ENCODE results near the gene GDPD3. TPM values are rescaled to one million over a fixed set of nuclear protein-coding genes. Genes with fewer than 3 reads are reported as not detected.

The GDPD3 gene
- total and polyA plus RNA-seq, 9 of the 15 experiments (the other 6 are each of a cell fraction or from before 2014, with no cell fraction given) = 0.47 to 3.9 (median 1.1) TPM

DNA sequence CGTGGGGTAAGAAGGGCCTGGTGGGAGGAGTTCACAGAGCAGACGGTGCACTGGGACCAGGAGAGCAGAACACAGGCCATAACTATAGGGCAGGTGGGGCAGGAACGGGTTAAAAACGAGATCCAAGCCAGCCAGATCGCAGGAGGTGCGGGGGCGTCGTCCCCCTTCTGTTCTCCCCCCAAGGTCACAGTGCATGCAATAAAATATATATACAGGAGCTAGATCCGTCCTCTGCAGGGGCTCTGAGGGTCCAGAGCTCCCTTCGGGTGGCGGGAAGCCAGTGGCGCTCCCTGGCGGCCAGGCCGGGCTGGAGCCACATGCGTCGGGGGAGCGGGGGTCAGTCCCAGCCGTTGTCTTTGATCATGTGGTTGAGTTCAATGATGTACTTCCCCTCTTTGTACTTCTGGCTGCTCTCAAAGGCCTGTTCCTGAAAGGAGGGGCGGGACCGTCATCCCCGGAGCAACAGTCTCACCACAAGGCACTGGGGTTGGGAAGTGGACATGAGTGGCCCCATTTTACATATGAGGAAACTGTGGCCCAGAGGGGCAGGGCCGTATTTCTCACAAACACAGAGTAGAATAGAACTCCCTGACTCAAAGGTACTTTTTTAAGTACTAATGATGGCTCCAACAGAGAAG is 20.8 kb downstream of the GDPD3 start (continued):
- TF ChIP-seq RAD51 (IDR thresholded peaks at IDR 0.05; ENCODE audit: borderline replicate concordance, low read depth) (peak; percentile 60), SMARCA5 (IDR thresholded peaks at IDR 0.05) (peak; percentile 99), HIVEP1 (CRISPR knock-in tag; IDR thresholded peaks at IDR 0.05) (peak; percentile 95), STAT5B (CRISPR knock-in tag; IDR thresholded peaks at IDR 0.05) (peak; percentile 68), XRCC4 (IDR thresholded peaks at IDR 0.05; ENCODE audit: extremely low read depth, insufficient read depth, insufficient read length) (no peak), MTA1 (IDR thresholded peaks at IDR 0.05; ENCODE audit: borderline replicate concordance) (peak; percentile 59), ILK (tag; IDR thresholded peaks at IDR 0.05; ENCODE audit: borderline replicate concordance, low read depth) (0 out of 2 replicates have a peak, but pooled peaks have one; percentile 42), FOXP4 (CRISPR knock-in tag; IDR thresholded peaks at IDR 0.05; ENCODE audit: borderline replicate concordance) (no peak), NFRKB (IDR thresholded peaks at IDR 0.05; ENCODE audit: low read depth) (peak; percentile 76; the same call in 1 of the 2 replicates), ELF4 (CRISPR knock-in tag; IDR thresholded peaks at IDR 0.05) (peak; percentile 61; the same call in 1 of the 2 replicates), RFX5 (IDR thresholded peaks at IDR 0.05; ENCODE audit: low read depth, low read length) (0 out of 2 replicates have a peak, but pooled peaks have one; percentile 25), E2F3 (CRISPR knock-in tag; IDR thresholded peaks at IDR 0.05) (peak; percentile 82), KDM1A (IDR thresholded peaks at IDR 0.05) (peak; percentile 84 to 94)
- TF ChIP-seq, protein P1, sequence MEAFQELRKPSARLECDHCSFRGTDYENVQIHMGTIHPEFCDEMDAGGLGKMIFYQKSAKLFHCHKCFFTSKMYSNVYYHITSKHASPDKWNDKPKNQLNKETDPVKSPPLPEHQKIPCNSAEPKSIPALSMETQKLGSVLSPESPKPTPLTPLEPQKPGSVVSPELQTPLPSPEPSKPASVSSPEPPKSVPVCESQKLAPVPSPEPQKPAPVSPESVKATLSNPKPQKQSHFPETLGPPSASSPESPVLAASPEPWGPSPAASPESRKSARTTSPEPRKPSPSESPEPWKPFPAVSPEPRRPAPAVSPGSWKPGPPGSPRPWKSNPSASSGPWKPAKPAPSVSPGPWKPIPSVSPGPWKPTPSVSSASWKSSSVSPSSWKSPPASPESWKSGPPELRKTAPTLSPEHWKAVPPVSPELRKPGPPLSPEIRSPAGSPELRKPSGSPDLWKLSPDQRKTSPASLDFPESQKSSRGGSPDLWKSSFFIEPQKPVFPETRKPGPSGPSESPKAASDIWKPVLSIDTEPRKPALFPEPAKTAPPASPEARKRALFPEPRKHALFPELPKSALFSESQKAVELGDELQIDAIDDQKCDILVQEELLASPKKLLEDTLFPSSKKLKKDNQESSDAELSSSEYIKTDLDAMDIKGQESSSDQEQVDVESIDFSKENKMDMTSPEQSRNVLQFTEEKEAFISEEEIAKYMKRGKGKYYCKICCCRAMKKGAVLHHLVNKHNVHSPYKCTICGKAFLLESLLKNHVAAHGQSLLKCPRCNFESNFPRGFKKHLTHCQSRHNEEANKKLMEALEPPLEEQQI (IDR thresholded peaks at IDR 0.05) = 0 out of 2 replicates have a peak, but pooled peaks have one; percentile 43
- TF ChIP-seq, protein P2, sequence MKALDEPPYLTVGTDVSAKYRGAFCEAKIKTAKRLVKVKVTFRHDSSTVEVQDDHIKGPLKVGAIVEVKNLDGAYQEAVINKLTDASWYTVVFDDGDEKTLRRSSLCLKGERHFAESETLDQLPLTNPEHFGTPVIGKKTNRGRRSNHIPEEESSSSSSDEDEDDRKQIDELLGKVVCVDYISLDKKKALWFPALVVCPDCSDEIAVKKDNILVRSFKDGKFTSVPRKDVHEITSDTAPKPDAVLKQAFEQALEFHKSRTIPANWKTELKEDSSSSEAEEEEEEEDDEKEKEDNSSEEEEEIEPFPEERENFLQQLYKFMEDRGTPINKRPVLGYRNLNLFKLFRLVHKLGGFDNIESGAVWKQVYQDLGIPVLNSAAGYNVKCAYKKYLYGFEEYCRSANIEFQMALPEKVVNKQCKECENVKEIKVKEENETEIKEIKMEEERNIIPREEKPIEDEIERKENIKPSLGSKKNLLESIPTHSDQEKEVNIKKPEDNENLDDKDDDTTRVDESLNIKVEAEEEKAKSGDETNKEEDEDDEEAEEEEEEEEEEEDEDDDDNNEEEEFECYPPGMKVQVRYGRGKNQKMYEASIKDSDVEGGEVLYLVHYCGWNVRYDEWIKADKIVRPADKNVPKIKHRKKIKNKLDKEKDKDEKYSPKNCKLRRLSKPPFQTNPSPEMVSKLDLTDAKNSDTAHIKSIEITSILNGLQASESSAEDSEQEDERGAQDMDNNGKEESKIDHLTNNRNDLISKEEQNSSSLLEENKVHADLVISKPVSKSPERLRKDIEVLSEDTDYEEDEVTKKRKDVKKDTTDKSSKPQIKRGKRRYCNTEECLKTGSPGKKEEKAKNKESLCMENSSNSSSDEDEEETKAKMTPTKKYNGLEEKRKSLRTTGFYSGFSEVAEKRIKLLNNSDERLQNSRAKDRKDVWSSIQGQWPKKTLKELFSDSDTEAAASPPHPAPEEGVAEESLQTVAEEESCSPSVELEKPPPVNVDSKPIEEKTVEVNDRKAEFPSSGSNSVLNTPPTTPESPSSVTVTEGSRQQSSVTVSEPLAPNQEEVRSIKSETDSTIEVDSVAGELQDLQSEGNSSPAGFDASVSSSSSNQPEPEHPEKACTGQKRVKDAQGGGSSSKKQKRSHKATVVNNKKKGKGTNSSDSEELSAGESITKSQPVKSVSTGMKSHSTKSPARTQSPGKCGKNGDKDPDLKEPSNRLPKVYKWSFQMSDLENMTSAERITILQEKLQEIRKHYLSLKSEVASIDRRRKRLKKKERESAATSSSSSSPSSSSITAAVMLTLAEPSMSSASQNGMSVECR (CRISPR knock-in tag; IDR thresholded peaks at IDR 0.05) = peak; percentile 82
- TF ChIP-seq, protein P3, sequence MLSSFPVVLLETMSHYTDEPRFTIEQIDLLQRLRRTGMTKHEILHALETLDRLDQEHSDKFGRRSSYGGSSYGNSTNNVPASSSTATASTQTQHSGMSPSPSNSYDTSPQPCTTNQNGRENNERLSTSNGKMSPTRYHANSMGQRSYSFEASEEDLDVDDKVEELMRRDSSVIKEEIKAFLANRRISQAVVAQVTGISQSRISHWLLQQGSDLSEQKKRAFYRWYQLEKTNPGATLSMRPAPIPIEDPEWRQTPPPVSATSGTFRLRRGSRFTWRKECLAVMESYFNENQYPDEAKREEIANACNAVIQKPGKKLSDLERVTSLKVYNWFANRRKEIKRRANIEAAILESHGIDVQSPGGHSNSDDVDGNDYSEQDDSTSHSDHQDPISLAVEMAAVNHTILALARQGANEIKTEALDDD (IDR thresholded peaks at IDR 0.05) = no peak

Data from K562 (cell line).